Activated CD4-positive, alpha-beta memory T cell treated with anti-CD3 and anti-CD28 coated beads for 36 hours (primary cell): ENCODE results near the gene FOLR3. TPM values are rescaled to one million over a fixed set of nuclear protein-coding genes. Genes with fewer than 3 reads are reported as not detected.
A peak's percentile ranks its signal among the peaks of the same experiment; 100 is the strongest.
"Not testable (repeated sequence)": the region's sequence is repeated elsewhere in the genome, so short reads cannot be mapped to it uniquely, and the experiment has no call there.

Experiments
- CTCF ChIA-PET: fragments of 350-600 bp; sonication (Branson Sonifier 250); formaldehyde crosslinking; loops from one replicate; lab custom pipeline; 2021; ENCODE audit warnings: antibody characterized with exemption, inconsistent platforms; lab: Charles Lee
- POLR2A ChIA-PET: fragments of 350-600 bp; sonication (Branson Sonifier 250); formaldehyde crosslinking; loops from one replicate; lab custom pipeline; 2021; ENCODE audit warnings: antibody characterized with exemption; lab: Charles Lee
- DNase-seq: peaks from one replicate; pipeline ENCODE4 v3.0.0-alpha.2; 2020
- H3K27ac Mint-ChIP-seq: one replicate; pipeline ENCODE4 v1.8.0; 2021; ENCODE audit warnings: mixed read lengths
- H3K27me3 Mint-ChIP-seq: one replicate; pipeline ENCODE4 v1.8.0; 2021; ENCODE audit warnings: mixed read lengths
- H3K36me3 Mint-ChIP-seq: one replicate; pipeline ENCODE4 v1.8.0; 2021; ENCODE audit warnings: mixed read lengths
- H3K4me1 Mint-ChIP-seq: one replicate; pipeline ENCODE4 v1.8.0; 2021; ENCODE audit warnings: low read depth, mixed read lengths
- H3K4me3 Mint-ChIP-seq: one replicate; pipeline ENCODE4 v1.8.0; 2021; ENCODE audit warnings: mild to moderate bottlenecking, mixed read lengths
- H3K9me3 Mint-ChIP-seq: one replicate; pipeline ENCODE4 v1.8.0; 2021; ENCODE audit warnings: mixed read lengths
- intact Hi-C: fragments of 100-400 bp; cut with micrococcal nuclease; formaldehyde crosslinking; loops from one replicate; pipeline ENCODE4 v1.15.1; 2023
- total RNA-seq, 2 experiments: library from RNA; stranded (reverse); gene quantifications; one replicate each; pipeline ENCODE4 v1.2.3, GENCODE V29; 2021

FOLR3 gene
- total RNA-seq, result not detected

DNA sequence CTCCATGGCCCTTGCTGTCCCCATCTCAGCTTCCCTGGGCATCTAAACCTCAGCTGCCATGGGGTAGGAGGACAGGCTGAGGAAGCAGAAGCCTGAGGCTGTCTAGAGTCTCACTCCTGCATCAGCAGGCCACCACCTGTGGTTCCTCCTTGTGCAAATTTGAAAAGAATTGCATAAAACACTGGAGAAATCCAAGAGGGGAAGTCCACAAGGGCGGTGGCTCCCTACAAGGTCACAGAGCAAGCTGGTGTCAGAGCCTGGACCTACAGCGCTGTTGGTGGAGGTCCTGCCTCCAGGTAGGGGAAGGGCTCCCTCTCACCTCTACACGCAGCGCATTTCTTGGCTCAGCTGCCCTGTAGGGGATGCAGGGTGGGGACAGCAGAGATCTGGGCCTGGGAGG is at the start of gene FOLR3:
FOLR3 (plus strand) TSS at position 253 of the 400 bp plus-strand sequence. CDS start 228 bp downstream, outside the sequence.
- H3K4me3 Mint-ChIP-seq, H3K9me3 Mint-ChIP-seq, DNase-seq, intact Hi-C loops, POLR2A ChIA-PET, H3K27ac Mint-ChIP-seq, H3K4me1 Mint-ChIP-seq, H3K36me3 Mint-ChIP-seq: not testable (repeated sequence)
- peaks cover 13% of the 10 kb centered on the region for H3K27me3 Mint-ChIP-seq
- CTCF ChIA-PET, result interaction anchor here (1.3 kb wide), 1 partner anchor 8 kb away, joined by 6 read pairs; no protein-coding TSS in a partner anchor

DNA sequence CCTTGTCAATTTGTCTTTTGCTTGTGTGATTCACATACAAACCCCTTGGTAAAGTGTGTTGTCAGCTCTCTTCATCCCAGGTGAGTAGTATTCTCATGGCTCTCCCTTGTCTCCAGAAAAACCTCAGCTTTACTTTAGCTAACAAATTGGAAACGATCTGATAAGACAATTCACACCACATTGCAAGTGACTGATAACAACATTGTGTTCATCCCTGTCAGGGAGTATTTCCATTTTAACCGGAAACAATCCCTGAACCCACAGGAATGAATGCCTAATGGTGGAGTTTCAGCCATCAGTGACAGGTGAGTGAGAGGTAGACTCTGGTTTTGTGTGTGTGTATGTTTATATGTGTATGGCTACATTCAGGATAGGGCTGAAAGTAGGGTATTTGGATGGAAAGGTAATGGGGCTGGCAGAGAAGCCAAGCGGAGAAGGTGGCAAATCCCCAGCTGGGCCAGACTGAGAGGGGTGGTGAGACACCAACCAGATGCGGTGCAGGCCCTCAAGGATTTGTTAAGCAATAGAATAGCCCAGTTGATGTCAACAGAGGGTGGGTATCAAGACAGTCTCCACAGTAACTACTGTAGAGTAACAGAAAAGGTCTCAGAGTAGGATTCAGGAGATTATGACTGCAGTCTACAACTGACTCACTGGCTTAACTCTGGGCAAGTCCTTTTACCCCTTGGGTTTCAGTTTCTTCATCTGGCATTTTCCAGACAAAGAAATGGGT is 47.3 kb upstream of the FOLR3 start:
- no peaks in the 10 kb centered on the region for H3K9me3 Mint-ChIP-seq
- H3K27ac Mint-ChIP-seq, result peak overlapping the region; percentile 5
- no peaks in the 10 kb centered on the region for H3K27me3 Mint-ChIP-seq
- CTCF ChIA-PET, result interaction anchor here (5.7 kb wide), 1 partner anchor 63 kb away, joined by 40 read pairs; no protein-coding TSS in a partner anchor
- intact Hi-C loops, result no loop called here
- H3K4me1 Mint-ChIP-seq, result peaks cover 15% of the 10 kb centered on the region
- no peak for DNase-seq
- no peak overlapping the region for H3K4me3 Mint-ChIP-seq
- no peaks in the 10 kb centered on the region for H3K36me3 Mint-ChIP-seq
- POLR2A ChIA-PET, result no interaction called here

DNA sequence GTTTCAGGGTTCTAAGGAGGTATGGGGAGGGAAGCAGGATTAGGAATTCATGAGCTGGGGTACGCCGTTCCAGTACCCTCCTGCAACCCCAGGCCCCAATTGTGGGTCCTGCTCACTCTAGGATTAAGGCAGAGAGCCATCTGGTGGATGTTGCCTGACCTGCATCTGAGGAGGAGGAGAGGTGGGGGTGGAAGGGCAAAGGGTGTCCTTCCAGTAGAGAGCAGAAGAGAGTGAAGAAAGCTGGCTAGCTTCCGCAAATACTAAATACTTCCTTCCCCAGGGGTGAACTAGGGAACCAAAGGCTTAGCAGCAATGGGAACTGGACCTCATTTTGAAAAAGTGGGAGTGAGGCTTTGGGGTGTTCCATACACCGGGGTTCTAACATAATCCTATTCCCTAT is 44.2 kb upstream of the FOLR3 start:
- H3K4me1 Mint-ChIP-seq, result peaks cover 9% of the 10 kb centered on the region
- peaks cover 7% of the 10 kb centered on the region for H3K36me3 Mint-ChIP-seq
- POLR2A ChIA-PET, result interaction anchor here (1.5 kb wide), 1 partner anchor 9 kb away, joined by 7 read pairs; no protein-coding TSS in a partner anchor
- H3K9me3 Mint-ChIP-seq, result no peaks in the 10 kb centered on the region
- H3K27me3 Mint-ChIP-seq, result no peaks in the 10 kb centered on the region
- peak; percentile 76 for DNase-seq
- H3K27ac Mint-ChIP-seq, result no peak overlapping the region
- no peak overlapping the region for H3K4me3 Mint-ChIP-seq
- CTCF ChIA-PET, result interaction anchor here (0.6 to 5.1 kb wide), 25 partner anchors 9 to 340 kb away, joined by 3 to 179 read pairs (median 6); partner anchors contain the start of genes ANAPC15, LAMTOR1 and TOMT
- intact Hi-C loops, result loop anchor here (1.0 kb wide), 2 partner anchors 66 to 114 kb away; no protein-coding TSS in a partner anchor

DNA sequence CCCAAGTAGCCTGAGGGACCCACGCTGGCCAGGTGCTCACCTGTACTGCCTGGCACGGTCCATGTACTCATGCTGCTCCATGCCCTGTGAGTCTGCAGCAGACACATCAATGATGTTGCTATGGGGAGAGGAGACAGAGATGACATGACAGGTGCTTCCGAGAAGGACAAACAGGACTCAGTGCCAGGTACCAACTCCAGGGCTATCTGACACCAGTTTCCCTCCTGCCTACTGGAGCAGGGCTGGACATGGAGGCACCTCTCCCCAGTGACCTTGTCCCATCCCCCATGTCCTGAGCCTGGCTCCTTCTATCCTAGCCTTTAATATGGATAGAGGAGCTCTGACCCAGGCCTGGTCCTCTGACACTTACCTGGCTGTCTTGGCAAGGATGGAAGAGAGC is 36.8 kb upstream of the FOLR3 start:
- DNase-seq, result no peak
- H3K27me3 Mint-ChIP-seq, result no peaks in the 10 kb centered on the region
- no peak overlapping the region for H3K27ac Mint-ChIP-seq
- peaks cover 29% of the 10 kb centered on the region for H3K36me3 Mint-ChIP-seq
- intact Hi-C loops, result no loop called here
- peaks cover 31% of the 10 kb centered on the region for H3K4me1 Mint-ChIP-seq
- H3K4me3 Mint-ChIP-seq, result no peak overlapping the region
- CTCF ChIA-PET, result interaction anchor here (0.6 to 4.8 kb wide), 6 partner anchors 8 to 336 kb away, joined by 3 to 31 read pairs (median 4); partner anchors contain the start of gene CLPB
- H3K9me3 Mint-ChIP-seq, result no peaks in the 10 kb centered on the region
- POLR2A ChIA-PET, result interaction anchor here (0.9 kb wide), 1 partner anchor 13 kb away, joined by 3 read pairs; no protein-coding TSS in a partner anchor

DNA sequence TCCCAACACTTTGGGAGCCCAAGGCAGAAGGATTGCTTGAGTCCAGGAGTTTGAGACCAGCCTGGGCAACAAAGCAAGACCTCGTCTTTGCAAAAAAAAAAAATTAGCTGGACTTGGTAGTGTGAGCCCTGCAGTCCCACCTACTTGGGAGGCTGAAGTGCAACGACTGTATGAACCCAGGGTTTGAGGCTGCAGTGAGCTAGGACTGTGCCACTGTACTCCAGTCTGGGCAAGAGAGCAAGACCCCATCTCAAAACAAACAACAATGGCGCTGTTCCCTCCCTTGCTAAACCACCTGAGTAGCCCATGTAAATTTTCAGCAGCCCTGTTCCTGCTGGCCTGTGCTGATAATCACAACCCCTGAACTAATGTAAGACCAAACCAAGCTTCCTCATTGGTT is 35.5 kb upstream of the FOLR3 start:
- no peaks in the 10 kb centered on the region for H3K9me3 Mint-ChIP-seq

DNA sequence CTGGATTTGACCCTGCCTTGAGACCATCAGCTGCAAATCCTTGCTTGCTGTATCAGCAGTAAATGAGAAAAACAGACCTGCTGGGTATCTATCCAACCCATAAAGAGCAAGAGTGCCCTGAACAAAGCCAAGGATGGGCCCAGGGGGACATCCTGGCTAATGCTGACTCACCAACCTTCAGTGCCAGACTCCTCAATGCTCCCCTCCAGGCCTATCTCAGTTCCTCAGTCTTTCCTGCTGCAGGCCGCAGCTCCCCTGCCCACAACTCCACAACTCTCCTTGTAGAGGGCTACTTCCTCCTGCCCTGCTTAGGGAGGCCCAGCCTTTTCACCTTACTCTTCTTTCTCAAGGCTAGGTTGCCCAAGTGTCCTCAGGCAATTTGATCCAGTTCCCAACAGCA is 35.1 kb upstream of the FOLR3 start:
- Mint-ChIP-seq H3K4me3 (no peak overlapping the region), H3K36me3 (peaks cover 22% of the 10 kb centered on the region), H3K27me3 (no peaks in the 10 kb centered on the region), H3K27ac (peak overlapping the region; percentile 21), H3K4me1 (peaks cover 37% of the 10 kb centered on the region), H3K9me3 (no peaks in the 10 kb centered on the region)
- intact Hi-C loops, result no loop called here
- POLR2A ChIA-PET, result interaction anchor here (1.4 kb wide), 1 partner anchor 12 kb away, joined by 4 read pairs; the partner anchor contains the start of gene ANAPC15
- DNase-seq, result no peak
- CTCF ChIA-PET, result interaction anchor here (1.2 to 4.8 kb wide), 5 partner anchors 10 to 123 kb away, joined by 3 to 31 read pairs (median 4); no protein-coding TSS in a partner anchor

More for the DNA sequence above, 35.5 kb upstream of the FOLR3 start:
- peaks cover 37% of the 10 kb centered on the region for H3K4me1 Mint-ChIP-seq
- intact Hi-C loops, result no loop called here
- DNase-seq, result no peak
- H3K27ac Mint-ChIP-seq, result no peak overlapping the region
- no peak overlapping the region for H3K4me3 Mint-ChIP-seq
- CTCF ChIA-PET, result interaction anchor here (1.3 to 4.8 kb wide), 5 partner anchors 9 to 138 kb away, joined by 3 to 31 read pairs (median 5); no protein-coding TSS in a partner anchor
- H3K27me3 Mint-ChIP-seq, result no peaks in the 10 kb centered on the region
- peaks cover 23% of the 10 kb centered on the region for H3K36me3 Mint-ChIP-seq
- POLR2A ChIA-PET, result interaction anchor here (1.4 kb wide), 1 partner anchor 12 kb away, joined by 4 read pairs; the partner anchor contains the start of gene ANAPC15

DNA sequence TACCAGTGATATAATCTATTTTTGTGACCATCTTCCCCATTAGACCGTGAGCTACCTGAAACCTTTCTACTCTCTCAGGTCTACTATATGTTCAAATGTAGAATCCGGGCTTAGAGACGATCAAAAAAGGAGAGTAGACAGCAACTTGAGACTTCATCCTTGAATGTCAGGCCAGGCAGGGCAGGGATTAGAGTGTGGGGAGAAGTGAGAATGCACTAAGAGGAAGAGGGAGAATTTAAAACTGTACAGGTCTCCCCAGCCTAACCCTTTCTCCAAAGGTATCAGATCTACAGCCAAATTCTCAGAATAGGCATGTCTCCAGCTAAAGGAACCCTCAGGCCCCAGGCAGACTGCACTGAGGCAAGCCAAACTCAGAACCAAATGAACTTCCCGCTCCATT is 33.4 kb upstream of the FOLR3 start:
- H3K36me3 Mint-ChIP-seq, result peaks cover 18% of the 10 kb centered on the region
- H3K27me3 Mint-ChIP-seq, result no peaks in the 10 kb centered on the region
- peak overlapping the region; percentile 80 for H3K4me3 Mint-ChIP-seq
- no peaks in the 10 kb centered on the region for H3K9me3 Mint-ChIP-seq
- intact Hi-C loops, result loop anchor here (2.0 kb wide), 2 partner anchors 121 to 173 kb away; partner anchors contain the start of genes RNF121 and XNDC1N
- no peak for DNase-seq
- ChIA-PET POLR2A (interaction anchor here (0.7 to 1.7 kb wide), 4 partner anchors 23 to 123 kb away, joined by 3 to 5 read pairs (median 4); partner anchors contain the start of gene INPPL1), CTCF (interaction anchor here (0.8 to 4.8 kb wide), 6 partner anchors 11 to 121 kb away, joined by 3 to 31 read pairs (median 6); no protein-coding TSS in a partner anchor)
- H3K27ac Mint-ChIP-seq, result peak overlapping the region; percentile 83
- peaks cover 37% of the 10 kb centered on the region for H3K4me1 Mint-ChIP-seq

DNA sequence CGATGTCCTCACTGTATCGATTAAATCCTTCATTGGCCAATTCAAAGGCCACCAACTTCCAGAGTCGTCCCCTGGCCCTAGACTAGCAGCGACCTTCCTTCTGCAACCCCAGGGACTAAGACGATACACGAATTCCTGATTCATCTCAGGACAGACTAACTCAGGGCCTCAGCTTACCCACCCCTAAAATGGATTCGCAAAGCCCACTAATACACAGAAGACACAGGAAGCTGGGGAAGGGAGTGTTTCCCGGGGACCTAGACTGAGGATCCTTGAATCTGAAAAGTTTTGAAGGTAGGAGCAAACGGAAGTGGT is 32.9 kb upstream of the FOLR3 start:
- no peak for DNase-seq
- peak overlapping the region; percentile 80 for H3K4me3 Mint-ChIP-seq
- ChIA-PET POLR2A (interaction anchor here (0.7 to 1.7 kb wide), 4 partner anchors 23 to 122 kb away, joined by 3 to 5 read pairs (median 4); partner anchors contain the start of gene INPPL1), CTCF (interaction anchor here (0.8 to 4.8 kb wide), 5 partner anchors 12 to 120 kb away, joined by 3 to 31 read pairs (median 8); no protein-coding TSS in a partner anchor)
- peaks cover 17% of the 10 kb centered on the region for H3K36me3 Mint-ChIP-seq
- no peaks in the 10 kb centered on the region for H3K9me3 Mint-ChIP-seq
- peaks cover 37% of the 10 kb centered on the region for H3K4me1 Mint-ChIP-seq
- intact Hi-C loops, result loop anchor here (2.0 kb wide), 2 partner anchors 120 to 174 kb away; partner anchors contain the start of genes RNF121 and XNDC1N
- H3K27ac Mint-ChIP-seq, result peak overlapping the region; percentile 83
- H3K27me3 Mint-ChIP-seq, result no peaks in the 10 kb centered on the region

DNA sequence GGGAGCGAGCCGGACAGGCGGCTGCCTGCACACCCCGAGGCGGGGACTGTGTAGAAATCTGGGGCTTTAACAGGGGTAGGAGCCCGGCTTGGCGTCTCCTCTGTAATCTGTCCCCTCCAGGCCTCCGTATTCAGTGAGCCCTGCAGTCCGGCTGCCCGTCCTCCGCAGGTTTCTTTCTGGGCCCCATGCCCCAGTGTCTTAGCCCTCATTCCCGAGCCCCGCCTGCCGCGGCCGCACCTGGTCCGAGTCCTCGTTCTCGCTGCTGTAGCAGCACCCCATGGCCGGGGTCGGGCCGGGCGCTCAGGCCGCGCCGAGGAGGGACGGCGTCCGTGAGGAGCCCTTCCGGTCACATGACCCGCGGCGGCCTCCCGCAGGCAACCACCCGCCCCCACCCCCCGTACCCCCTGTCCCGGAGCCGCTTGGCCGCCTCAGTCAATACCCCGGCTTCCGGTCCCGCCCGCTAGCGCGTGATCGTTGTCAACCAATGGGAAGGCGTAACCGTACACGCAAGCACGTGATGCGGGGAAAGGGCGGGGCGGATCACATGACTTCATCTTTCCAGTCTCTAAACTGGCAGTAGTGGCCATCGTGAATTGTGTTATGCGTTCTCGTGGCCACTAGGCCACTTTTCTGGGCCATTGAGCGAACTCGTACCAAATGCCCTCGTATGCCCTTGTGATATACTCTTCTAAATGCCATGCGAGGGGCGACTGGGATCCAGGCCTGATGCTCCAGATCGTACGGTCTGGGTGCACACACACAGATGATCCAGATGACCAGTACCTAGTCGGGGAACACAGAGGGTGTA is 32.4 kb upstream of the FOLR3 start, which contains the start of gene LAMTOR1:
LAMTOR1 (minus strand) TSS at position 352 of the 808 bp plus-strand sequence; CDS start at position 279, 73 bp downstream.
- Mint-ChIP-seq H3K27me3 (no peaks in the 10 kb centered on the region), H3K36me3 (peaks cover 11% of the 10 kb centered on the region), H3K4me1 (peaks cover 37% of the 10 kb centered on the region), H3K9me3 (no peaks in the 10 kb centered on the region), H3K4me3 (peak within 1 kb of the TSS; percentile 80), H3K27ac (peak within 1 kb of the TSS; percentile 83)
- intact Hi-C loops, result loop anchor here (1.0 to 2.0 kb wide), 6 partner anchors 9 to 174 kb away; partner anchors contain the start of genes ANAPC15, LRRC51, NUMA1 and RNF121
- CTCF ChIA-PET, result interaction anchor here (0.8 to 4.8 kb wide), 5 partner anchors 12 to 120 kb away, joined by 3 to 31 read pairs (median 3); no protein-coding TSS in a partner anchor
- POLR2A ChIA-PET, result interaction anchor here (0.9 to 1.7 kb wide), 4 partner anchors 10 to 122 kb away, joined by 3 to 5 read pairs (median 4); partner anchors contain the start of genes ANAPC15 and INPPL1
- peak; percentile 99 for DNase-seq

DNA sequence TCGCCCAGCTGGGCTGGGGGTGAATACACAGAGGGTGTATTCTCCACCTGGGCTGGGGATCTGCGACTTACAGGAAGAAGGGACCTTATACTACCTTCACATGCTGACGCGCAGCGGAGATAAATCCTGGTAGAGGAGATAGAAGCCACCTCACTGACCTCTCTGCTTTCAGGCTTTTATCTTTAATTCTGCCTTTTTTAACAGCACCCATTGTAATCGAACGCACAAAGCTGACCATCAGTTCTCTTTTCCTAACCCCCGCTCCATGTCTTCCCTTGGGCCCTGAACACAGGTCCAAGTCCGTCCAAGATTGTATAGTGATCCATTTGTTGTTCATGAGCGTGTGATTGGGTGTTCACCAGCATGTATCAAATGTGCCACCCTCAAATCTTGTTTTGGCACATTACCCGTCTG is 31.8 kb upstream of the FOLR3 start:
- Mint-ChIP-seq H3K27me3 (no peaks in the 10 kb centered on the region), H3K27ac (peak overlapping the region; percentile 83), H3K9me3 (no peaks in the 10 kb centered on the region), H3K36me3 (peaks cover 5% of the 10 kb centered on the region), H3K4me1 (peaks cover 37% of the 10 kb centered on the region), H3K4me3 (peak overlapping the region; percentile 80)
- POLR2A ChIA-PET, result interaction anchor here (0.9 kb wide), 1 partner anchor 9 kb away, joined by 5 read pairs; the partner anchor contains the start of gene ANAPC15
- CTCF ChIA-PET, result interaction anchor here (0.9 kb wide), 1 partner anchor 13 kb away, joined by 3 read pairs; no protein-coding TSS in a partner anchor
- intact Hi-C loops, result loop anchor here (1.0 to 2.0 kb wide), 6 partner anchors 9 to 175 kb away; partner anchors contain the start of genes ANAPC15, LRRC51, NUMA1 and RNF121
- DNase-seq, result no peak
